ENCODE data around the gene CELF5.
"Not testable (repeated sequence)": the region's sequence is repeated elsewhere in the genome, so short reads cannot be mapped to it uniquely, and the experiment has no call there.

Gene CELF5

DNA sequence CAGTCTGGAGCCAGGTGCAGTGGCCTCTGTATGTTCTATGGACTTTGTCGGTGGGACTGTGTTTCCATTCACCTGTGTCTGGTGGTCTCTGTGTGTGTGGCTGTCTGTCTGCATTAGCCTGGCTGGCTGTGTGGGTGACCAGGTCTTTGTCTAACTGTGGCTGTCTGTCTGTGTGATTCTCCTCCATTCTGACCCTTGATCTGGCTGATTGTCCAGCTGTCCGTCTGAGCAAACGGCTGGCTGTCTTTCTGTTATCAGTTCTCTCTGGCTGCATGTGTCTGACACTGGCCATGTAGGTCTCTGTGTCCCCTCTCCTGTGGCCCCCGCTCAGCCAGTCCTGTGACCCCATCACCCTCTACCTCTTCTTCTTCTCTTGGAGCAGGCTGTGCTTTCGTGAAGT, 53.2 kb downstream of the CELF5 start:
- in situ Hi-C loops (cut with HindIII; ENCODE audit: low pct_unique_long_range_greater_than_20kb, low sequenced_read_pairs) = no loop called here
- TF ChIP-seq JUND (IDR thresholded peaks at IDR 0.05; ENCODE audit: low read depth) = no peak
- DNase-seq (ENCODE audit: low read depth in 1 of 2, low spot score in 1 of 2) = no peak

DNA sequence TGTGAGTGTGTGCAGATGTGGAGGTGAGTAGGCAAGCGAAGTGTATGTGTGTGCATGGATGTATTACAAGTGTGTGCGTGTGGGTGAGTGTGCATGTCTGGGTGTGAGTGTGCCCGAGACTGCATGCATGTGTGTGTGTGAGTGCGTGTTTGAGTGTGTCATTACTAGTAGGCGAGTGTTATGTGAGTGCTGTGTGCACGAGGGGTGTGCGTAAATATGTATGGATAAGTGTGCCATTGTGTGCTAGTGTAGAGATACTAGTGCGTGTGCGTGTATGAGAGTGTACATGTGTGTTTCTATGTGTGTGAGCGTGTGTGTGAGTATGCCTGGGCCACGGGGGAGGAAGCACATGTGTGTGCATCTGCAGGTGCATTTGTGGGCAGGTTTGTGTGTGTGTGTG, 53.8 kb downstream of the CELF5 start:
- in situ Hi-C loops (cut with HindIII; ENCODE audit: low pct_unique_long_range_greater_than_20kb, low sequenced_read_pairs) = no loop called here
- no peak for TF ChIP-seq JUND (IDR thresholded peaks at IDR 0.05; ENCODE audit: low read depth)
- no peak for DNase-seq (ENCODE audit: low read depth in 1 of 2, low spot score in 1 of 2)

DNA sequence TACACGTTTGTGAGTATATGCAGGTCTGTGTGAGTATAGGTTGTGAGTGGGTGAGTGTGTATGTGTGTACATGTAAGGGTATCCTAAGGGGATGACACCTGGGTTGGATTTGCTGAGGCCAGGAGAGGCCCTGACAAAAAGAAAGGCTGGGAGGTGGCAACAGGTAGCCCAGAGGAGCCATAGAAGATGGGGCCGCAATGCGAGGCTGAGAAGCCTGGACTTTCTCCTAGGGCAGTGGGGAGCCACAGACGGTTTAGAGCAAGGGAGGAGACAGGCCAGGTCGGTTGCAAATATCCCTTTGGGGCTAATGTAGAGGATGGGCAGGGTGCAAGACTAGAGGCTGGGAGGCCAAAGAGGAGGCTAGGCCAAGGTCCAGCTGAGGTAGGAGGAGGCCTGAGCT, 54.3 kb downstream of the CELF5 start:
- no peak for TF ChIP-seq JUND (IDR thresholded peaks at IDR 0.05; ENCODE audit: low read depth)
- DNase-seq (ENCODE audit: low read depth in 1 of 2, low spot score in 1 of 2) = no peak
- in situ Hi-C loops (cut with HindIII; ENCODE audit: low pct_unique_long_range_greater_than_20kb, low sequenced_read_pairs) = no loop called here

DNA sequence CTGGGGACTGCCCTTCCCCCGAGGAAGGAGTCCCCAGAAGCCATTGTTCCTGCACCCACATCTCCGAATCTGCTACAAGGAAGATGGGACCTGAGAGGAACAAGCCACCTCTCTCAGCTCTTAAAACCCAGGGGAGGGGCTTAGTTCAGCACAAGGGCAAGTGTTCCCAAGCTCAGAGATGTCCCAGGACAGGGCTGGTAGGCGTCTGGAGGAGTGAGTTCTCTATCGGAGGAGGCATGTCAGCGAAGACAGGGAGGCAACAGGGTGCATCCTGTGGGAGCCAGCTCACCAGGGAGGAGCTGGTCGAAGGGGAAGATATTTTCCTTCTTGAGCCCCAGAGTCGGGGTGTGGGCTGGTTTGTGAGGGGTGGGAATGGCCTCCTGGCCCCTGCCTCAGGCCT, 54.8 kb downstream of the CELF5 start:
- DNase-seq (ENCODE audit: low read depth in 1 of 2, low spot score in 1 of 2) = no peak
- no peak for TF ChIP-seq JUND (IDR thresholded peaks at IDR 0.05; ENCODE audit: low read depth)
- in situ Hi-C loops (cut with HindIII; ENCODE audit: low pct_unique_long_range_greater_than_20kb, low sequenced_read_pairs) = no loop called here

DNA sequence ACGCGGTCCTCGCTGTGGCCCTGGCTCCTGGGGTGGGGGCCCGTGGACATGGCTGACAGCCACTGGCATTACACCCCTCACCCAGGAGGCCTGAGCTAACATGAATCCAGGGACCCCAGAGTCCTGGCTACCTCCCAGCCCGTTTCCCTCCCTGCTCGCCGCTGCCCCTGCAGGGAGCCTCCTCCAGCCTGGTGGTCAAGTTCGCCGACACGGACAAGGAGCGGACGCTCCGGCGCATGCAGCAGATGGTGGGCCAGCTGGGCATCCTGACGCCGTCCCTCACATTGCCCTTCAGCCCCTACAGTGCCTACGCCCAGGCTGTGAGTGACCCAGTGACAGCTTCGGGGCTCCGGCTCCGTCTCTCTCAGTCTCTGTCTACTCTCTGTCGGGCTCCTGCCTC, 56.6 kb downstream of the CELF5 start:
- DNase-seq (ENCODE audit: low read depth in 1 of 2, low spot score in 1 of 2) = no peak
- no peak for TF ChIP-seq JUND (IDR thresholded peaks at IDR 0.05; ENCODE audit: low read depth)
- in situ Hi-C loops (cut with HindIII; ENCODE audit: low pct_unique_long_range_greater_than_20kb, low sequenced_read_pairs) = no loop called here

DNA sequence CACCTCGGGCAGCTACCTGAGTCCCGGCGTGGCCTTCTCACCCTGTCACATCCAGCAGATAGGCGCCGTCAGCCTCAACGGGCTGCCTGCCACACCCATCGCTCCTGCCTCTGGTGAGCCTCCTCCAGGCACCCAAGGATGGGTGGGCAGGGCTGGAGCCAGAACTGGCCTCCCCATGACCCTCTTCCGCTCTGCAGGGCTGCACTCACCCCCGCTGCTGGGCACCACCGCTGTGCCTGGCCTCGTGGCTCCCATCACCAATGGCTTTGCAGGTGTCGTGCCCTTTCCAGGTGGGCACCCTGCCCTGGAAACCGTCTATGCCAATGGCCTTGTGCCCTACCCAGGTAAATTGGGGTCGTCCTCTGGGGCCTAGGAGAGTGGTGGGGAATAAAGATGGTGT, 57.7 kb downstream of the CELF5 start:
- no peak for DNase-seq (ENCODE audit: low read depth in 1 of 2, low spot score in 1 of 2)
- in situ Hi-C loops (cut with HindIII; ENCODE audit: low pct_unique_long_range_greater_than_20kb, low sequenced_read_pairs) = no loop called here
- no peak for TF ChIP-seq JUND (IDR thresholded peaks at IDR 0.05; ENCODE audit: low read depth)

DNA sequence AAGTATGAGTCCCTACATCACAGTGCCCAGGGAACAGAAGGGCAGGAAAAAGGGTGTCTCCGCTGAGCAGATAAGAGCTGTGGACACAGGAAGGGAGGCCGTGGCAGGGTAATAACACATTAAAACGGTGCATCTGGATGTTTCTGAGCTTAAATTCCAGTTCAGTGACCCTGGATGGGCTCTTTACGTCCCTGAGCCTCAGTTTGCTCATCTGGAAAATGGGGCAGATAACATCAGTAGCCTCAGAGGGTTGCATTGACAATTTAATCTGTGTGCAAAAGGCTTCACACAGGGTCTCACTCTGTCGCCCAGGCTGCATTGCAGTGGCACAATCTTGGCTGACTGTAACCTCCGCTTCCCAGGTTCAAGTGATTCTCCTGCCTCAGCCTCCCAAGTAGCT, 58.1 kb downstream of the CELF5 start:
- TF ChIP-seq JUND (IDR thresholded peaks at IDR 0.05; ENCODE audit: low read depth) = no peak
- no peak for DNase-seq (ENCODE audit: low read depth in 1 of 2, low spot score in 1 of 2)

DNA sequence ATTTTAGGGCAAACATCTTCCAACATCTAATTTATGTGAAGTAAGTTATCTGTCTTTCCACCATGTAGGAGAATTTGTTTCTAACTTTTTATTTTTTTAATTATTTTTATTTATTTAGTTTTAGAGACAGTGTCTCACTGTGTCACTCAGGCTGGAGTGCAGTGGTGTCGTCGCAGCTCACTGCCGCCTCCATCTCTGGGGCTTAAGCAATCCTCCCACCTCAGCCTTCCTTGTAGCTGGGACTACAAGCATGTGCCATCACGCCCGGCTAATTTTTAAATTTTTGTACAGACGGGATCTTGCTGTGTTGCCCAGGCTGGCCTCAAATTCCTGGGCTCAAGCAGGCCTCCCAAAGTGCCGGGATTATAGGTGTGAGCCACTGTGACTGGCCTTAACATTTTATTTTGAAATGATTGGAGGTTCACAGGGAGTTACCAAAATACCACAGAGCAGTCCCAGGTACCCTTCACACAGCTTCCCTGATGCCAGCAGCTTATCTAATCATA, 58.8 kb downstream of the CELF5 start:
- TF ChIP-seq JUND (IDR thresholded peaks at IDR 0.05; ENCODE audit: low read depth) = no peak
- in situ Hi-C loops (cut with HindIII; ENCODE audit: low pct_unique_long_range_greater_than_20kb, low sequenced_read_pairs) = no loop called here
- DNase-seq (ENCODE audit: low read depth in 1 of 2, low spot score in 1 of 2) = no peak

More for the DNA sequence above, 58.1 kb downstream of the CELF5 start:
- in situ Hi-C loops (cut with HindIII; ENCODE audit: low pct_unique_long_range_greater_than_20kb, low sequenced_read_pairs) = no loop called here

DNA sequence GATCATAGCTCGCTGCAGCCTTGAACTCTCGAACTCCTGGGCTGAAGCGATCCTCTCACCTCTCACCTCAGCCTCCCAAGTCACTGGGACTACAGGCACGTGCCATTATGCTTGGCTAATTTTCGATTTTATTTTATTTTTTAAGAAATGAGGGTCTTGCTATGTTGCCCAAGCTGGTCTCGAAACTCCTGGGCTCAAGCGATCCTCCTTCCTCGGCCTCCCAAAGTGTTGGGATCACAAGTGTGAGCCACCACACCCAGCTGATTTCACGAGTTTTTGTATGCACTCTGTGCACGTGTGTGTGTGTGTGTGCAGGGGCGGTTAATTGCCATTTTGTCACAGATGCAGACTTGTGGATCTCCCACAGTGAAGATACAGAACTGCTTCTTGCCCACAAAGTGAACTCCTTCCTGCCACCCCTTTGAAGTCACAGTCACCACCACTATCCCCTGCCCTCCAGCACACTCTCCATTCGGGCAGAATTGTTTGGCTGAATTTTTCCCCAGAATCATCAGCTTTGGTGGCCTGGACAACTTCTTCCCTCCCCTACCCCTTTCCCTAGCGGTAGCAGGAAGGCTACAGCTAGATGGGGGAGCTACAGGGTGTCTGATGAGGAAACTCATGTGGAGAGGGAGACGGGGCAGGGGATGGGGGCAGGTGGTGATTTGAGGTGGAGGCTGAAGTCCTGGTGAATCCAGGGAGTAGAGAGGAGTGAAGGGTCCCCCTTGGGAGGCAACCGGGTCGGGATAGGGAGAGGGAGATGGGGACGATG, 59.6 kb downstream of the CELF5 start:
- in situ Hi-C loops (cut with HindIII; ENCODE audit: low pct_unique_long_range_greater_than_20kb, low sequenced_read_pairs) = no loop called here
- no peak for DNase-seq (ENCODE audit: low read depth in 1 of 2, low spot score in 1 of 2)
- no peak for TF ChIP-seq JUND (IDR thresholded peaks at IDR 0.05; ENCODE audit: low read depth)

DNA sequence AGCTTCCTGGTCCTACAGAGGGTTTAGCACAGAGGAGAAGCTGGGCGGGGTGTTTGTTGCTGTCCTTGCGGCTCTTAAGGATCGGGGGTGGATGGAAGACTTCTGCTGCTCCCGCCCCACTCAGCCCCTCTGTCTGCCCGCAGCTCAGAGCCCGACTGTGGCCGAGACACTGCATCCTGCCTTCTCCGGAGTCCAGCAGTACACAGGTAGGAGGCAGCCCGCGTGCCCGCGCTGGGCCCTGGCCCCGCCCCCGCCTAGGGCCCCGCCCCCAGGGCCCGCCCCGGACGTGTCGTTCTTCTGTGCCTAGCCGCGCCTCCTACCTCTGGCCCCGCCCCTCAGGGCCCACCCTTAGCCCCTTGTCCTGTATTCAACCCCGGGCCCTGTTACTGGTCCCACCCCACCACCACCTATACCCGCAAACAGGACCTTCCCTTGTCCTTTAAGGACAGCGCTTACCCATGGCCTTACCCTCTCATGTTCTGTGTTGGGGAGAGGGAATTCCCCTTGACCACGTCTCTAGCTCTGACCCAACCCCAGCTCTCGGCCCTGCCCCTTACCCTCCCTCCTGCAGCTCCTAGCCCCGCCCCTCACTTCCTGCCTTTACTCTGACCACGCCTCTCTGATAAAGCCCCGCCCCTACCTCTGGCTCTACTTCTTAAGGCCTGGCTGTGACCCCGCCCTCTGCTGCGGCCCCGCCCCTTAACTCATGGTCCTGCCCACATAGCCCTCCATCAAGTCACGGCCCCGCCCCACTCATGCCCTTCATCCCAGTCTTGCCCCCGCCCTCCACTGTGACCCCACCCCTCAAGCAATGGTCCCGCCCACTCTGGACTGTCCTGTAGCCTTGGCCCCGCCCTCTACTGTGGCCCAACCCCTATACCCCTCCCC, 60.5 kb downstream of the CELF5 start:
- DNase-seq (ENCODE audit: low read depth in 1 of 2, low spot score in 1 of 2) = peak; percentile 73 to 98
- in situ Hi-C loops (cut with HindIII; ENCODE audit: low pct_unique_long_range_greater_than_20kb, low sequenced_read_pairs) = no loop called here
- TF ChIP-seq JUND (IDR thresholded peaks at IDR 0.05; ENCODE audit: low read depth) = no peak

DNA sequence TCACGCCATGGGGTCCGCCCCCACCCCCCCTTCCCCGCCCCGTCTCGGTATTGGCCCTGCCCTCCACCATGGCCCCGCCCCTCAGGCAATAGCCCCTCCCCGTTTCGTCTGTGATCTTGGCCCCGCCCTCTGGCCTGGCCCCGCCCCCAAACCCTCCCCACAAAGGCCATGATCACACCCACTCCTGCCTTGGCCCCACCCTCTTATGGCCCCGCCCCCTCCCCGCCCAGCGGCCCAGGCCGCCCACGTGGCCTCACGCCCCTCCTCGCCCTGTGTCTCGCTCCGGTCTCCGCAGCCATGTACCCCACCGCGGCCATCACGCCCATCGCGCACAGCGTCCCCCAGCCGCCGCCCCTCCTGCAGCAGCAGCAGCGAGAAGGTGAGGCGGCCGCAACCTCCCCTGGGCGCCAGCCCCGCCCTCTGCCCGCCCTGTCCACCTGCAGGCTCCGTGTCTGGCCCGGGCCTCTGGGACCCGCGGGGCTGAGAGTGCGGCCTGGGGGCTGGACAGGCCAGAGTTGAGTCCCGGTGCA, 61.3 kb downstream of the CELF5 start:
- TF ChIP-seq JUND (IDR thresholded peaks at IDR 0.05; ENCODE audit: low read depth) = no peak
- DNase-seq (ENCODE audit: low read depth in 1 of 2, low spot score in 1 of 2) = peak in 1 of 2 experiments; percentile 52
- in situ Hi-C loops (cut with HindIII; ENCODE audit: low pct_unique_long_range_greater_than_20kb, low sequenced_read_pairs) = no loop called here

DNA sequence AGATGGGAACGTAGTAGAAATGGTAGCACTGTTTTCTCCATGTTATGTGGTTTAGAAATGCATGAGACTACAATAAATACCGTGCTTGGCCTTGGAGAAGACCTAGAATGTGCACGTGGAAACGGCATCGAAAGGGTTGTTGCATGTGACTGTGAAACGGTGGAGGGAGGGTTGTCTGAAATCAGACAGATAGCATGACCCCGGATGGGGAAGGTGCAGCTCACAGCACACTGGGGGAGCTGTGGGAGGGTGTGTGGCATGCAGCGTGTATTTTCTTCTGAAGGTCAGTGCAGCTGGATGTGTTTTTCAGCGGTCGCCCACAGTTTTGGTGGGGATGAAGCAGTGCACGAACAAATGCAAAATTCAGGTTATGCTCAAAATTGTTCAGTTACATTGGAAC, 63.4 kb downstream of the CELF5 start:
- DNase-seq (ENCODE audit: low read depth in 1 of 2, low spot score in 1 of 2) = no peak
- no peak for TF ChIP-seq JUND (IDR thresholded peaks at IDR 0.05; ENCODE audit: low read depth)
- in situ Hi-C loops (cut with HindIII; ENCODE audit: low pct_unique_long_range_greater_than_20kb, low sequenced_read_pairs) = no loop called here

DNA sequence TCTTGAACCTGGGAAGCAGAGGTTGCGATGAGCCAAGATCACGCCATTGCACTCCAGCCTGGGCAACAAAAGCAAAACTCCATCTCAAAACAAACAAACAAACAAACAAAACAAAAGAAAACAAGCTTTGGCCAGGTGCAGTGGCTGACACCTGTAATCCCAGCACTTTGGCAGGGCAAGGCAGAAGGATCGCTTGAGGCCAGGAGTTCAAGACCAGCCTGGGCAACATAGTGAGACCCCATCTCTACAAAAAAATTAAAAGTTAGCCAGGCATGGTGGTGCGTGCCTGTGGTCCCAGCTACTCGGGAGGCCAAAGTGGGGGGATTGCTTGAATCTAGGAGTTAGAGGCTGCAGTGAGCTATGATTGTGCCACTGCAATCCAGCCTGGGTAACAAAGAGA, 64.0 kb downstream of the CELF5 start:
- DNase-seq (ENCODE audit: low read depth in 1 of 2, low spot score in 1 of 2); in situ Hi-C loops (cut with HindIII; ENCODE audit: low pct_unique_long_range_greater_than_20kb, low sequenced_read_pairs): not testable (repeated sequence)

Data from T47D (cell line).